Cortex of kidney (tissue), 1 donor: Measurements from ENCODE around the gene TRAF1.
"Not testable (repeated sequence)": the region's sequence is repeated elsewhere in the genome, so short reads cannot be mapped to it uniquely, and the experiment has no call there.

Experiments
- DNase-seq: peaks from one replicate; lab custom pipeline; 2025; lab: John Stamatoyannopoulos, UW

Gene TRAF1, protein sequence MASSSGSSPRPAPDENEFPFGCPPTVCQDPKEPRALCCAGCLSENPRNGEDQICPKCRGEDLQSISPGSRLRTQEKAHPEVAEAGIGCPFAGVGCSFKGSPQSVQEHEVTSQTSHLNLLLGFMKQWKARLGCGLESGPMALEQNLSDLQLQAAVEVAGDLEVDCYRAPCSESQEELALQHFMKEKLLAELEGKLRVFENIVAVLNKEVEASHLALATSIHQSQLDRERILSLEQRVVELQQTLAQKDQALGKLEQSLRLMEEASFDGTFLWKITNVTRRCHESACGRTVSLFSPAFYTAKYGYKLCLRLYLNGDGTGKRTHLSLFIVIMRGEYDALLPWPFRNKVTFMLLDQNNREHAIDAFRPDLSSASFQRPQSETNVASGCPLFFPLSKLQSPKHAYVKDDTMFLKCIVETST

DNA sequence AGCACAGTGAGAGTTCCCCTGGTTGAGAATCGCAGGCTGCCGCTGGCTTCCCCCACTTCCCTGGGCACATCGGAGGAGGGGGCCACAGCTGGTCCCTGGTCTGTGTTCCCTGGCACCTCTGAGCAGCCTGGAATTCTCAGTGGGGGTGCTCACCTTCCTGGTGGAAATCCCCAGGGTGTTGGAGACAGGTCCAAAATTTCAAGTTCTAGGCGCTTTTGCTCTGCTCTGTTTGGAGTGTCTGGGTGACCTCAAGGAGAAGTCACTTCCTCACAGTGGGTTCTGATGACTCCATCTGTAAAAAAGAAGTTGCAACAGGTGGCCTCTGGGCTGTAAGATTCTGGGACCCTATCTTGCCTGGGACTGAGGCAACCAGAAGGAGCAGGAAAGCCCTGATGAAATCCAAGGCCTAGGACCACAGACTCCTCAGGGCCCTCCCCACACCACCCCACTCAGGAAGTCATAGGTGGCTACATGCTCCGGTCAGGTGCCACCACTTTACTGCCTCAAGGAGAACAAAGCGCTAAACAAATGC, at the start of gene TRAF1:
Gene TRAF1 (minus strand): TSS at position 400 of the 532 bp plus-strand sequence. CDS start 721 bp downstream, outside the sequence.
- no peak for DNase-seq

DNA sequence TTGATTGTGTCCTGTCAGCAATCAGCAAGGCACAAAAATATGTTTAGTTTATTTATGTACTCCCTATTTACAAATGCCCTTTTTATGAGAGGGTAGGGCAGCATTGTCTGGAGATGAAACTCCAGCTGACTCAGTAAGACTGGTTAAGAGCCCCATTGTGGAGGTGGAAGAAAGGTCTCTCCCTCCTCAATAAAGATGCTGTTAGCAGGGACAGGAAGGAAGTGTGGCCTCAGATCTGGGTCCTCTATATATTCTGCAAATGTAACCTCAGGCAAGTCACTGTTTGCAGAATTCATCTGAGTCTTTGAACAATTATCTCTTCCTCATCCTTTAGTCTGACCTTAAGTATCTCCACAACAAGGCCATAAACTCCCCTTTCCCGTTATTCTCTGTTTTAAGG, 48.3 kb upstream of the TRAF1 start:
- no peak for DNase-seq

DNA sequence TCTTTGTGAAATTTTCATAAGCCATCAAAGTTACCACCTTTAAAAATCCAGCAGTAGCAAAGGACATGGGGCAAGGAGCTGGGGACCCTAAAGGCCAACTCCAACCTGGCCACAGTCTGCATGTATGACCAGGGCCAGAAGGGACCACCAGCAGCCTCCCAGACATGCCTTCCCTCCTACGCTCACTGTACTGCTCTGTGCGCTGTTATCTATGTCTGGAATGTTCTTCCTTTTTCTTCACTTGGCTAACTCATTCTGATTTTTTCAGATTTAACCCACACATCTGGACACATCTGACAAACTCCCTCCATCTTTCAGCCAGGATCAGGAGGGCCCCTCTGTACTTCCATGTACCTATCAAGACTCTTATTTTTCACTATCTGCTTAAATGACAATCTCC, 47.6 kb upstream of the TRAF1 start:
- no peak for DNase-seq

DNA sequence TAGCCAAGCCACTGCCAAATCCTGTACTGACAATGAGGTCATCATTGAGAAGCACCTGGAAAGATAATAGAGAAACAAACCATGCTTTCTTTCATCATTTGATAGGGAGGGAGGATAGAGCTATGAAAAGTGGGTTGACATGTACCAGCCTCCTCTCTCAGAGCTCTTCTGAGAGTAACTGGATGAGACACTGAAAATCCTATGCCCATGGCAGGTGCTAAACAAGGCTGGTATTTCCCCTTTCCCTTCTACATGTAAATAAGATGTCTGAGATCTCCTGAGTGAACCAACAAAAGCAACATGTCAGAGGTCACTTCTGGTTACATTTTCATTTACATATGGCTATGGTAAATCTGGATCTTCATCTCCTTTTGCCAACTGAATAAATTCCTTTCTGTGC, 45.3 kb upstream of the TRAF1 start:
- DNase-seq: no peak

DNA sequence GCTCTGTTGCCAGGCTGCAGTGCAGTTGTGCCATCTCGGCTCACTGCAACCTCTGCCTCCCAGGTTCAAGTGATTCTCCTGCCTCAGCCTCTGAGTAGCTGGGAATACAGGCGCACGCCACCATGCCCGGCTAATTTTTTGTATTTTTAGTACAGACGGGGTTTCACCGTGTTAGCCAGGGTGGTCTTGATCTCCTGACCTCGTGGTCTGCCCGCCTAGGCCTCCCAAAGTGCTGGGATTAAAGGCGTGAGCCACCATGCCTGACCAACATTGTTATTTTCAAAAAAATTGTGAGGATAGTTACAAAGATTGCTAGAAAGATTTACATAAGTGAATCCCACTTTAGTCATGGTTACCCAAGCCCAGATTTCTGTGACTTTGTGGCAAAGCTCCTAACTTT, 44.9 kb upstream of the TRAF1 start:
- not testable (repeated sequence) for DNase-seq

DNA sequence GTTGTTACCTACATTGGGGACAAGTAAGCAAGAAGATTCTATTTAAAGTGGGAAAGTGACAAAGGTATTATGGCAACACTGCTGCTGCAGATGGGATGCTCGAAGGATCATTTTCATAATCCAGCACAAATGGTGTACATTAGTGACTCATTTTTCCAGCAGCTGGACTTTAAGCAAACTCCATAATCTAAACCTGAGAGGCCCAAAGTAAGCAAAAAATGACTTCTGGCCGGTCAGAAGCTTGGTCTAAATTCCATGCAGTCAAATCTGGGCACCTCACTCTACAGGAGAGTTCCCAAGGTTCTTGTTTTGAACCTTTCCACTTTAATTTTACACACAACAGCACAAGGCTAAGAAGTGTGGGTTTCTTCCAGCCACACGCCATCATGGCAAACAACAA, 43.6 kb upstream of the TRAF1 start:
- DNase-seq: no peak

DNA sequence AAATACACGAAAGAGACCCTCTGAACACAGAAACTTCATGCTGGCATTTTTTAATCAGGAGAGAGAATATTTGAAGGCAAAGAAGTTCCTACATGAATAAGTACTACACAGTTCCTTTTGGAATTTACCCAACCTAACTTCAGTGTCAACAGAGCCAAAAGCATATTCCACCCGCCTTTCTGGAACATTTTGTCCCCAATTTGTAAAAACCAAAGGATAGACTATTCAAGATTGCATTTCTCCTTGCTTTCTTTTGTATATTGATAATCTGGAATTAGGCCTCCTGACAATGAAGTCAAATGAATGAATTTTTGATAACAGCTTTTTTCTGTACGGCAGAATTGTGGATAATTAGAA, 39.4 kb upstream of the TRAF1 start:
- DNase-seq: no peak

DNA sequence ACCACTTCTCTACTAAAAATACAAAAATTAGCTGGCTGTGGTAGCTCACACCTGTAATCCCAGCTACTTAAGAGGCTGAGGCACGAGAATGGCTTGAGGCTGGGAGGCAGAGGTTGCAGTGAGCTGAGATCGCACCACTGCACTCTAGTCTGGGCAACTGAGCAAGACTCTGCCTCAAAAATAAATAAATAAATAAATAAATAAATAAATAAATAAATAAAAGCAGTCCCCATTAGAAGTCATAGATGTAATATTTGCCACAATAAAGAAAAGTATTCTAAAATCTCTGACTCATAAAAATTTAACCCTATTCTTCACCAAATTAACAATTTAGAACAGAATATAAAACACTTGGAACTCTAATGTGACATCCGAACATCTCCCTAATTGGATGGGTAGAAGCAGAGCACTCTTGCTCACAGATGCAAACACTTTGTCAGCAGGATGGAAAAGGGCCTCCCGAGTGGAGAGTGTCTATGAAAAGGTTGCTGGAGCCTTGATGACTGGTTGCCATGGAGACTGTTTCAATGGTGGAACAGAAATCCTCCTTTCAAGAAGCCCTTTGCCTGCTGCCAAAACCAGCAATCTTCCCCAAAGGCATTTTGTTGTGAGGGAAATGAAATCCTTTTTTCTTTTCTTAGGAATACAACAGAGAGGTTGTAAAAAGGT, 38.9 kb upstream of the TRAF1 start:
- no peak for DNase-seq

DNA sequence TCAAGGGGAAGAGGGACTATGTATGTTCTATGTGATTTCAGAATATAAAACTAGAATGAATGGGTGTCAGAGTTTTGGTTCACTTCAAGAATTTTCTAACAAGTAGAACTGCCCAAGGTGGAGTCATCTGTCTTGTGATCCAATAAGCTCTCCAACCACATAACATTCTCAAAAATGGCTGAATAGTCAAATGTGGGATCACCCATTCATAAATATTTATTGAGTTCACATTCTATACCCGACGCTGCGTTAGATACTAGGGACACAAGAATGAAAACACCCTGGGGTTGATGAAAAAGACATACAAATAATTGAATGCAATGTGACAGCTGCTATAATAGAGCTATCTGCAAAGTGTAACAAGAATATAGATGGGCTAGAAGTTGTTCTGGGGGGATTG, 35.3 kb upstream of the TRAF1 start:
- no peak for DNase-seq

DNA sequence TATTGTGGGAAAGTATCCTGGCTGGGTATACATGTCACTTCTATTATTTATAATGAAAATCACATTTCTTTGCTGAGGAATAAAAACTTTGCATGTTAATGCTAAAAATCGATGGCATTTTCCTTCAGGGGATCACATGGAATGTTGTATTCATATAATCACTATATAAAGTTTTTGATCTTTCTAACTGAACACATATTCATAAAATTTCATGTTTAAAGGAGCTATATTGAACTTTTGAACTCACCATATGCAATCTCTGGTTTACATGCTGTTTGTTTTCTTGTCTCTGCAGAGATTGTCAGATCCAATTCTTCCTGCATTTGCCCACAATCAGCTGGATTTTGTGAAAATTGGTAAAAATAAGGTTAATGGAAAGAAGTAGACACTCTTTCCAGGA, 33.4 kb upstream of the TRAF1 start:
- DNase-seq: no peak

DNA sequence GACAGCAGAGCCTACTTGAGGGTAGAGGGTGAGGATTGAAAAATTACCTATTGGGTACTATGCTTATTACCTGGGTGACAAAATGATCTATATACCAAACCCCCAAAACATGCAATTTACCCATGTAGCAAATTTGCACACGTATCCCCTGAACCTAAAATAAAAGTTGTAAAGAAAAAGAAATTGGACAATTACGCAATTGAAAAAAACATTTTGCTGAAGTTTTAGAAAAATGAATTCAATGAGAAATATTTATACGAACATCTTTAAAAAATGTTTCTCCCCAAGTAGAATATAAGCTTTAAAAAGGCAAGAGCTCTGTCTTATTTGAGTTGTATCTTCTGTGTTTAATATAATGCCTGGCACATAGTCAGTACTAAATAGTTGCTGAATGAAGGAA, 30.3 kb upstream of the TRAF1 start:
- DNase-seq: no peak

DNA sequence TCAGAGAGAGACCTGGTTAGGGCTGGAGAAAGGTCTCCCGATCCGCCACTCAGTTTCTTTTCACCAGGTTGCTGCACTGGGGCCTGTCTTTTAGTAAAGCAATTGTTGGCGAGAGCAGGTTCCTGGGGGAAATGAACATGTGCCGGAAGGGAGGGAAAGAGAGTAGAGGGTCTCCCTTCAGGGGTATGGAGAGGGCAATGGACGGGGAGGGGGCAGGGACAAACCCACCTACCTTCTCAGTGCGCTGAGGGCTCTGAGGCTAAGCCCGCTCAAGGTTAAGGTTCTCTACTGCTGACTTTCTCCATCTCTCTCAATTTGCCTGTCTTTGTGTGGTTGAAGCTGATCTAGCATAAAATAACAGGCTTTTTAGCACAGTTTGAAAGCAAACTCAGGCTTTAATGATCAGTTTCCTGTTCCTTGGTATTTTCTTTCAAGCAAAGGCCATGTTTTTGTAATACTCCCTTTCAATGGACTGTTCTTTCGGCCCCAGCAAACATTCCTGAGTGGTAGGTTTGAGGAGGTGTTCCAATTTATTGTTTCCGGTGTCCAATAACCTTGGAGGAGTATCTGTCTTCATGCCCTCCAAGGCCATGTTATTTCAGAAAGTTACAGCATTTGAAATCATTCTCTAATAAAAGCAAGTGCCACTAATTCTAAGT, 25.5 kb upstream of the TRAF1 start:
- no peak for DNase-seq

DNA sequence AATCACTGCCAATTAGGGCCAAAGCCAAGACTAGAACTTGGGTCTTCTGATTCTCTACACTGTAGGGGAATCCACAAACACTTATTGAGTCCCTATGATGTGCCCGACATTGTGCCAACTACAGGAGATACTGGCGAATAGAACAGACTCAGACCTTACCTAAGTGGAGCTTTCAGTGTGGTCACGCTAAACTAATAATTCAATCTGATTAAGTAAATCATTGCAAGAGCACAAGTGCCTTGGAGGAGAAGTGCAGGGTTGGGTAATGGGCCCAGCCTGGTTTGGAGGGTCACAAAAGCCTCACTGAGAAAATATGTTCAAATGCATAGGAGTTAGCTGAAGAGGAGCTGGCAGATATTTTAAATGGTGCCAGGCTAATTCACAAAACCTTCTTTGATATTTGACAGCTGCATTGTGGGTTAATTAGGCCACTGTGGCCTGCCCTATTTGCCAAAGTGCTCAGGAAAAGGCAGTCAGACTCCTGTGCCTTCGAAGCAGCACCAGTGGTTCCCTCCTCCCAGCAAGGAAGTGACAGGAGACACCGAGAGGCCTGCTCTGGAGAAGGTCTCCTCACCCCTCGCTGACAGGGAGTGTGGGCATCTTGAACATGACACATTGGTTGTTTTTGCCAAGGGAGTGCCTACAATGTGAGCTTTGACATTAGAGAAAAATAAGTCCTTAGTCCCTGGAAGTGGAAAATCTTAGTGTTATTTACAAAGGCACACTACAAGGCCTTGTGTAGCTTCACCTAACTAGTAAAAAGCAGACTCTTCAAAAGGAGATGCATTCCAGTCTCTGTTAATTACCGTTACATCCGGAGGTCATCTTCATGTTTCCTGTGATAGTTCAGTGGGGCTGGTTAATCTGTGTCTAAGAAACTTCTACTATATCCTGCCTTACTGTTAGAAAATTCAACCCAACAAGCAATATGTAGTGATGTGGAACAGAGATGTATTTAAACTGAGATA, 24.1 kb upstream of the TRAF1 start:
- no peak for DNase-seq

DNA sequence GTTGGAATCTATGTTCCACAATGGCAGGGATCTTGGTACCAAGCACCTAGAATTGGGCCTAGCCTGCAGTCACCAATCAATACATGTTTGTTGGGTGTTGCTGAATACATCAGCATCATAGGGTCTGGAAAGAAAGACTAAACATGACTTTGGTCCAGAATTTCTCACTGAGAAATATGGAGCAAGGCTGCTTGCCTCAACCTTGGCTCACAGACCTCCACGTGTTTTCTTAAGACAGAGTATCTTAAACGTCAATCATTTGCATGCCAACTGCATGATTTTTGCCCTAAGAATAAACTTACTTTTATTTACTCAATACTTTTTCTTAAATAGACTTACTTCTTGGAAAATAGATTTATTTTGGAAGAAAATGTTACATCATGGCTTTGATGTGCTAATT, 22.7 kb upstream of the TRAF1 start:
- no peak for DNase-seq

DNA sequence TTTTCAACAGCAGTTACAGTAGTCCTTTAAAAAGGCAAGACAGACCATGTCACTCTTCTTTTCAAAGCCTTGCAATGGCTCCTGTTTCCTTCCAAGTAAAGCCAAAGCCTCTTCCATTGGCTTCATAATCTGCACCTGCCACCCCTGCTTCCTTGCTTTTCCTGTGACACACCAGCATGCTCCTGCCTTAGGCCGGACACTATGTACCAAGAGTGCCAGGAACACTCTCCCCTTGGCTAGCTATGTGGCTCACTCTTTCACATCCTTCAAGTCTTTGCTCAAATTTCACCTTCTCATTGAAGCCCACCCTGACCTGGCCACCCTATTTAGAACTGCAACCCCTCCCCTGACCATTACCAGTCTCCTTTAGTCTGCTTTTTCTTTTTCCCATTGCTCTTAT, 22.2 kb upstream of the TRAF1 start:
- DNase-seq: no peak

DNA sequence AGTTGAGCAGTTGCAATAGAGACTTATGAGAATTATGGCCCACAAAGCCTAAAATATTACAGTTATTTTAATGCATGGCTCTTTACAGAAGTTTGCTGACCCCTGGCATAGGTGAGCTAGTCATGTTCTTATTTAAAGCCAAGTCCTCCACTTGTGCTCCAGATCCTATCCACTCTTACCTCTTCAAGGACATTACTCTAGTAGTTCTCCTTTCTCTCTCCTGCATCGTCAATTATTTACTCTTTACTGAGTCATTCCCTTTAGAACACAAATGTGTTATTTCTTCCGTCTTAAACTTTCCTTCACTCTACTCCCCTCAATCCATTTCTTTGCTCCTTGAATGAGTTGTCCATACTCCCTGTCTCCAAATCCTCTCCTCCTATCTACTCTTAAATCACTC, 20.6 kb upstream of the TRAF1 start:
- DNase-seq: no peak

DNA sequence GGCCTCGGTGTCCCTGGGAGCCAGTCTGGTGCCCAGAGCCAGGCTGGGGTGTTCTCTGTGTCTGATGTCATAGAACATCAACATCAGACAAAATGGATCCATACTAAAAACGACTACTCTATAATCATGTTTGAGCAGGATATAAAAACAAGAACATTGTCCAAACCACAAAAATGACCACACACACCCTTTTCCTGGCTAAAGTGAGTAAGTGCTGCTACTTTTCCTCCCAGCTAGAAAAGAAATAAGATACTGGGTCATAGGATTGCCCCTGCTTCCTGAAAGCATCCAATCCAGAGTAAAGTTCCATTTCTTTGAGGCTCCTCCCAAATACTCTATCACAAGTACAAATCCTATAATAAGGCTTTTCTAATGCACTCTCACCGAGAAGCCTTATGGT, 19.7 kb upstream of the TRAF1 start:
- no peak for DNase-seq

DNA sequence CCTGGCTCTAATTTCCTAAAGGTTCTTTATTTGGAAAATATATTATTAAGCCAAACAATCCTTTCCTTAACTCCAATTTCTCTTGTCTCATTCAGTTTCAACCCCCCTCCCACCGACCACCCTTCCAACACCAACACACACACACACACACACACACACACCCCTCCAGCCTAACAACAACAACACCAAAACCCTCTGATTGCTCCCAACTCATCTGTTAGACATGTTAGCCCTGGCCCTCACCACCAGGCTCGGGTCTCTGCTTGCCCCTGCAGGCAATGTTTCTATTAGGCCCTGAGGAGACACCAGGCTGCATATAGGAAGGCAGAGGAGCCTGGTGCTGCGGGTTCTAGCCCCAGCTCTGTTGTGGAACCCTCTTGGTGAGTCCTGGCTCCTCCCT, 18.4 kb upstream of the TRAF1 start:
- no peak for DNase-seq

DNA sequence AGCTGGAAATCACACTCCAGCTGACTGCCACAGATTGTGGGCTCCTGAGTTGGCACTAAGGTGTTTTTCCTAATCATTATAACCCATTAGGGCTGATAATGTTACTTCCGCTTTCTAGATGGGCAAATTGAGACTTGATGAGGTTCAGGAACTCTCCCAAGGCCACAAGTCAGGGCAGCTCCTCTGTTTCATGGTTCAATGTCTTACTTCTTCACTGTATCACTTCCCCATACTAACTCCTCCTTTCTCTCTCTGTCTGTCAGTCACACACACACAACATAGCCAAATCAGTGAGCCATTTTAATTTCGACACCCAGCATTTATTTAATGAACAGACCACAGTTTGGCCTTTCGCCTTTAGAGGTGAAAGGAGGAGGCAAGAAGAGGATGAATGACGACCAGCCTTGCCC, 17.8 kb upstream of the TRAF1 start:
- DNase-seq: no peak

DNA sequence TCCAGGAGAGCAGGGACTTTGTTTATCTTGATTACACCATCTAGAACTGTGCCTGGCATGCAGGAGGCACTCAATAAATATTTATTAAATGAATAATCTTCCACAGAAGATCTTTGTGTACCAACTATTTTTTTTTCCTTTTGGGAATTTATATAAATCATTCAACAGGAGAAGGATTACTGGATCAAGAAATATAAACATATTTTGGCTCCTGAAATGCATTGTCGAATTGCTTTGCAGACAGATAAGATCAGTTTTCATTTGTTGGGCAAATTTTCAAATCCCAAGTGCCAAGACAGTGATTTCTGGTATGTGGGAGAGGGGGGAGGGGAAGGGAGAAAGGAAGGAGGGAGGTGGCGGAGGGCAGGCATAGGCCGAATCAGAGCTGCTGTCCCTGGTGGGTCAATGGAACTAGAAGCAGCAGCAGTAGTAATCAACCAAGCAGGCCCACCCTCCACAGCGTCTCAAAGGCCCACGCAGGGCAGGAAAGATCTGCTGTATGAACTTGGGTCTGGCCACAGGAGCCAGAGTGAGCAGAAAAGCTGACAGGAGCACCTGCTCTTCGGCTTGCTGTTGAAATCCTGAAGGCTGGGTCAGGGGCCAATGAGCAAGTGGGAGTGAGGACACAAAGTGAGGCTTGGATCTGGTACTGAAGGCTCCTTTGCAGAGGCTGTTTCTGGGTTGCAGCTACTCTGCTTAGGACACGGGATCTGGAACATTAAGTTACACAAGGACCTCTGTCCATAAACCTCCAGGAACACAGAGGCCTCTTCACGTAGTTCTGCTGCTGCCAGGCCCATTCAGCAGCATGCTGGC, 15.8 kb upstream of the TRAF1 start:
- DNase-seq: no peak
